ENCODE measurements around the gene CYS1. TPM values are rescaled to one million over a fixed set of nuclear protein-coding genes. Genes with fewer than 3 reads are reported as not detected.
"Not testable (repeated sequence)": the region's sequence is repeated elsewhere in the genome, so short reads cannot be mapped to it uniquely, and the experiment has no call there.

The CYS1 gene
- total RNA-seq, 1 experiment from 2014 or later: 3.7 TPM

- H2AFZ ChIP-seq (ENCODE audit: low read depth, low read length, poor library complexity, severe bottlenecking); H4K20me1 ChIP-seq (ENCODE audit: insufficient read depth); H3K27ac ChIP-seq (ENCODE audit: low read depth, low read length); ATAC-seq; H3K9ac ChIP-seq (ENCODE audit: low read length); H3K9me2 ChIP-seq (ENCODE audit: insufficient read depth); DNase-seq (ENCODE audit: low read depth, low spot score); H3K4me3 ChIP-seq (replicated peaks in 1 of 2; ENCODE audit: low read depth in 1 of 2, low read length in 2 of 2); H3K9me3 ChIP-seq (ENCODE audit: control insufficient read depth in 1 of 2, insufficient read depth in 1 of 2, low read depth in 1 of 2, low read length in 2 of 2); BruUV-seq (replicated peaks); intact Hi-C loops (cut with micrococcal nuclease); H3K27me3 ChIP-seq (ENCODE audit: insufficient read depth, low read length); RAD21 ChIA-PET (ENCODE audit: low non-redundant PET in 1 of 2, low total read pairs in 2 of 2, uncharacterized antibody in 2 of 2, unreplicated experiment in 2 of 2); POLR2A ChIA-PET; H3K4me2 ChIP-seq (ENCODE audit: low read length); H3K36me3 ChIP-seq (ENCODE audit: control insufficient read depth in 1 of 2, insufficient read depth in 2 of 2, low read length in 2 of 2); H3K79me2 ChIP-seq (ENCODE audit: insufficient read depth, low read length): not testable (repeated sequence)
- CTCF ChIA-PET: interaction anchor here (1.8 kb wide), 1 partner anchor 330 kb away, joined by 3 read pairs; no protein-coding TSS in a partner anchor
- peaks cover 7 to 27% of the 10 kb centered on the region in 2 experiments; a peak in 3 of 4 replicates for H3K4me1 ChIP-seq (ENCODE audit: control insufficient read depth in 1 of 2, insufficient read depth in 2 of 2, low read length in 2 of 2)
Measured at GRCh38 chr2:10104906-10105305, 24.7 kb upstream of the CYS1 start.

GRCh38 chr2:10103179-10103578 is 23.0 kb upstream of the CYS1 start:
- Histone ChIP-seq H3K9ac (ENCODE audit: low read length) (no peak overlapping the region), H4K20me1 (ENCODE audit: insufficient read depth) (no peaks in the 10 kb centered on the region), H3K4me3 (replicated peaks in 1 of 2; ENCODE audit: low read depth in 1 of 2, low read length in 2 of 2) (no peak overlapping the region), H3K4me1 (ENCODE audit: control insufficient read depth in 1 of 2, insufficient read depth in 2 of 2, low read length in 2 of 2) (peaks cover 7 to 19% of the 10 kb centered on the region in 2 experiments; a peak in 3 of 4 replicates), H3K9me3 (ENCODE audit: control insufficient read depth in 1 of 2, insufficient read depth in 1 of 2, low read depth in 1 of 2, low read length in 2 of 2) (no peaks in the 10 kb centered on the region), H3K36me3 (ENCODE audit: control insufficient read depth in 1 of 2, insufficient read depth in 2 of 2, low read length in 2 of 2) (no peaks in the 10 kb centered on the region), H3K27me3 (ENCODE audit: insufficient read depth, low read length) (no peaks in the 10 kb centered on the region), H3K27ac (ENCODE audit: low read depth, low read length) (no peak overlapping the region), H2AFZ (ENCODE audit: low read depth, low read length, poor library complexity, severe bottlenecking) (no peak overlapping the region), H3K9me2 (ENCODE audit: insufficient read depth) (no peaks in the 10 kb centered on the region), H3K4me2 (ENCODE audit: low read length) (no peak overlapping the region), H3K79me2 (ENCODE audit: insufficient read depth, low read length) (no peaks in the 10 kb centered on the region)
- ChIA-PET POLR2A (no interaction called here), CTCF (interaction anchor here (1.8 to 2.4 kb wide), 2 partner anchors 30 to 332 kb away, joined by 3 to 7 read pairs; no protein-coding TSS in a partner anchor), RAD21 (ENCODE audit: low non-redundant PET in 1 of 2, low total read pairs in 2 of 2, uncharacterized antibody in 2 of 2, unreplicated experiment in 2 of 2) (no interaction called here)
- intact Hi-C loops (cut with micrococcal nuclease): no loop called here
- ATAC-seq: 0 out of 2 replicates have a peak, but pooled peaks have one; percentile 24
- DNase-seq (ENCODE audit: low read depth, low spot score): no peak
- TF ChIP-seq EZH2 (IDR thresholded peaks at IDR 0.05) (no peak), POLR2AphosphoS5 (IDR thresholded peaks at IDR 0.05; ENCODE audit: low read depth, low read length) (no peak), RAD21 (IDR thresholded peaks at IDR 0.05; ENCODE audit: low read depth) (no peak), MAX (IDR thresholded peaks at IDR 0.05) (no peak), ZBTB33 (IDR thresholded peaks at IDR 0.05; ENCODE audit: extremely low read depth, insufficient replicate concordance, low read length) (no peak), JUND (IDR thresholded peaks at IDR 0.05) (no peak)
- BruUV-seq (replicated peaks): no TSS peak
